ENCODE data around the gene RBM11.

DNA sequence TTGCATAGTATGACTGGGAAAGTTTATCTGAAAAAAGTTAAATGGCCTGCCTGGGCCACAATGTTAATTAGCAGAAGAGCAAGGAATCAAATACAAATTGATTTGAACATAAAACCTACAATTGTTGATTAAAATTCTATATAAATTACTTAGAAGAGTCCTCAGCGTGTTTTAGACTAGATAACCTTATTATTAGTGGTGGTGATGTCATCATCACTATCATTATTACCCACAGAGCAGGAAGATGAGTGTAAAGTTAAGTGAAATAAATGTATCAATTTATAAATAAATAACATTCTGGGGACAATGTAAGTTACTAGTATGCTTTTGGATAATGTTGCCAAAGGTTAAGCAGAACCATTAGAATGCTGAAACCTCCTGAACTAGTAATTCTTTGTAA is 46.1 kb downstream of the RBM11 start:
- TF ChIP-seq, protein P1, sequence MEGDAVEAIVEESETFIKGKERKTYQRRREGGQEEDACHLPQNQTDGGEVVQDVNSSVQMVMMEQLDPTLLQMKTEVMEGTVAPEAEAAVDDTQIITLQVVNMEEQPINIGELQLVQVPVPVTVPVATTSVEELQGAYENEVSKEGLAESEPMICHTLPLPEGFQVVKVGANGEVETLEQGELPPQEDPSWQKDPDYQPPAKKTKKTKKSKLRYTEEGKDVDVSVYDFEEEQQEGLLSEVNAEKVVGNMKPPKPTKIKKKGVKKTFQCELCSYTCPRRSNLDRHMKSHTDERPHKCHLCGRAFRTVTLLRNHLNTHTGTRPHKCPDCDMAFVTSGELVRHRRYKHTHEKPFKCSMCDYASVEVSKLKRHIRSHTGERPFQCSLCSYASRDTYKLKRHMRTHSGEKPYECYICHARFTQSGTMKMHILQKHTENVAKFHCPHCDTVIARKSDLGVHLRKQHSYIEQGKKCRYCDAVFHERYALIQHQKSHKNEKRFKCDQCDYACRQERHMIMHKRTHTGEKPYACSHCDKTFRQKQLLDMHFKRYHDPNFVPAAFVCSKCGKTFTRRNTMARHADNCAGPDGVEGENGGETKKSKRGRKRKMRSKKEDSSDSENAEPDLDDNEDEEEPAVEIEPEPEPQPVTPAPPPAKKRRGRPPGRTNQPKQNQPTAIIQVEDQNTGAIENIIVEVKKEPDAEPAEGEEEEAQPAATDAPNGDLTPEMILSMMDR (tag by site-specific recombination; IDR thresholded peaks at IDR 0.05), result no peak
- no peak for TF ChIP-seq ZNF664 (tag by site-specific recombination; IDR thresholded peaks at IDR 0.05)
